PC-3 (cell line): ENCODE data around the gene AGAP1. TPM values are rescaled to one million over a fixed set of nuclear protein-coding genes. Genes with fewer than 3 reads are reported as not detected.

Experiments
- ATAC-seq: fragments of 200-7000 bp; cut with Tn5 transposase; 2 replicates; pipeline ENCODE4 v1.9.1; 2020; ENCODE audit warnings: mild to moderate bottlenecking, moderate library complexity
- BruUV-seq: library from RNA; stranded (reverse); fragments of 400-500 nt; replicated peaks from 2 replicates; lab custom pipeline; 2021; lab: Mats Ljungman, UMichigan
- CTCF ChIA-PET: fragments of 300-600 bp; sonication (Branson Sonifier 250); formaldehyde crosslinking; loops from one replicate; lab custom pipeline; 2022; ENCODE audit warnings: antibody characterized with exemption; lab: Charles Lee
- POLR2A ChIA-PET: fragments of 300-600 bp; sonication (Branson Sonifier 250); formaldehyde crosslinking; loops from one replicate; lab custom pipeline; 2022; ENCODE audit warnings: antibody characterized with exemption; ENCODE audit not compliant: unreplicated experiment; lab: Charles Lee
- DNase-seq: peaks from one replicate; pipeline ENCODE4 v3.0.0-alpha.2; 2015
- H2AFZ ChIP-seq: fragments of 300-600 bp; sonication (generic); 2 replicates; pipeline ENCODE4 v1.6.0; 2016; ENCODE audit warnings: antibody characterized with exemption, low read length
- H3F3A ChIP-seq: fragments of 300-600 bp; sonication (generic); one replicate; pipeline ENCODE4 v1.6.0; 2017; ENCODE audit warnings: antibody characterized with exemption, low read length, control low read depth, mild to moderate bottlenecking; ENCODE audit not compliant: unreplicated experiment
- H3K27ac ChIP-seq: fragments of 300-600 bp; sonication (generic); 2 replicates; pipeline ENCODE4 v1.5.1; 2016; ENCODE audit warnings: mild to moderate bottlenecking, low read length
- H3K27me3 ChIP-seq: fragments of 300-600 bp; sonication (generic); 2 replicates; pipeline ENCODE4 v1.6.1; 2016; ENCODE audit warnings: low read length, mixed read lengths
- H3K36me3 ChIP-seq: fragments of 300-600 bp; sonication (generic); 2 replicates; pipeline ENCODE4 v1.6.1; 2016; ENCODE audit warnings: low read depth, mixed run types, low read length, mixed read lengths
- H3K4me1 ChIP-seq: fragments of 300-600 bp; sonication (generic); 2 replicates; pipeline ENCODE4 v1.5.1; 2016; ENCODE audit warnings: low read length; ENCODE audit not compliant: insufficient read depth
- H3K4me2 ChIP-seq: fragments of 300-600 bp; sonication (generic); 2 replicates; pipeline ENCODE4 v1.6.0; 2016; ENCODE audit warnings: low read length
- H3K4me3 ChIP-seq: fragments of 300-600 bp; sonication (generic); 2 replicates; pipeline ENCODE4 v1.5.1; 2016; ENCODE audit warnings: mild to moderate bottlenecking, low read length, mixed read lengths
- H3K79me2 ChIP-seq: fragments of 300-600 bp; sonication (generic); 2 replicates; pipeline ENCODE4 v1.6.1; 2017; ENCODE audit warnings: low read length, mixed read lengths
- H3K9ac ChIP-seq: fragments of 300-600 bp; sonication (generic); 2 replicates; pipeline ENCODE4 v1.6.0; 2016; ENCODE audit warnings: mild to moderate bottlenecking, low read length
- H3K9me2 ChIP-seq: fragments of 300-600 bp; sonication (generic); replicated peaks from 2 replicates; pipeline ENCODE4 v1.6.1; 2016; ENCODE audit warnings: mixed run types, low read length, mixed read lengths
- H3K9me3 ChIP-seq: fragments of 300-600 bp; sonication (generic); 2 replicates; pipeline ENCODE4 v1.6.1; 2016; ENCODE audit warnings: low read length, mixed read lengths
- H4K20me1 ChIP-seq: fragments of 300-600 bp; sonication (generic); 2 replicates; pipeline ENCODE4 v1.6.1; 2016; ENCODE audit warnings: low read length, mixed read lengths
- CTCF ChIP-seq: fragments of 300-600 bp; sonication (generic); conservative IDR thresholded peaks from 2 replicates; pipeline ENCODE4 v1.5.1; 2017; ENCODE audit warnings: antibody characterized with exemption, low read depth, mild to moderate bottlenecking, low read length
- EZH2 ChIP-seq: fragments of 300-600 bp; sonication (generic); IDR thresholded peaks from one replicate; pipeline ENCODE4 v1.6.1; 2017; ENCODE audit warnings: antibody characterized with exemption, mild to moderate bottlenecking, low read length; ENCODE audit not compliant: unreplicated experiment
- EZH2phosphoT487 ChIP-seq: fragments of 300-600 bp; sonication (generic); IDR thresholded peaks from 2 replicates; pipeline ENCODE4 v1.6.1; 2018; ENCODE audit warnings: mild to moderate bottlenecking, antibody characterized with exemption, low read length, borderline replicate concordance
- intact Hi-C: fragments of 100-400 bp; cut with micrococcal nuclease; formaldehyde crosslinking; loops from 2 replicates; pipeline ENCODE4 v1.9.0; 2023
- total RNA-seq: library from RNA; depleted of rRNA; stranded (reverse); fragments of >200 nt; gene quantifications from 2 replicates; pipeline ENCODE4 v1.2.3, GENCODE V29; 2014

AGAP1 gene
- total RNA-seq, 1 experiment from 2014 or later: 31.0 TPM

- DNase-seq (no peak), ATAC-seq (no peak)
- Histone ChIP-seq H3K4me2 (no peak overlapping the region), H3K27me3 (no peaks in the 10 kb centered on the region), H3K9ac (no peak overlapping the region), H3K4me3 (no peak overlapping the region), H3F3A (no peaks in the 10 kb centered on the region), H2AFZ (no peak overlapping the region), H3K79me2 (no peaks in the 10 kb centered on the region), H3K27ac (no peak overlapping the region), H4K20me1 (no peaks in the 10 kb centered on the region), H3K4me1 (no peaks in the 10 kb centered on the region), H3K9me2 (no peaks in the 10 kb centered on the region), H3K9me3 (no peaks in the 10 kb centered on the region), H3K36me3 (no peaks in the 10 kb centered on the region)
- TF ChIP-seq EZH2 (no peak), CTCF (no peak), EZH2phosphoT487 (no peak)
- intact Hi-C loops: no loop called here
- BruUV-seq: no TSS peak
- ChIA-PET CTCF (no interaction called here), POLR2A (no interaction called here)
These were observed 489.2 kb downstream of the AGAP1 start for GRCh38 chr2:235983016-235983415.

DNA sequence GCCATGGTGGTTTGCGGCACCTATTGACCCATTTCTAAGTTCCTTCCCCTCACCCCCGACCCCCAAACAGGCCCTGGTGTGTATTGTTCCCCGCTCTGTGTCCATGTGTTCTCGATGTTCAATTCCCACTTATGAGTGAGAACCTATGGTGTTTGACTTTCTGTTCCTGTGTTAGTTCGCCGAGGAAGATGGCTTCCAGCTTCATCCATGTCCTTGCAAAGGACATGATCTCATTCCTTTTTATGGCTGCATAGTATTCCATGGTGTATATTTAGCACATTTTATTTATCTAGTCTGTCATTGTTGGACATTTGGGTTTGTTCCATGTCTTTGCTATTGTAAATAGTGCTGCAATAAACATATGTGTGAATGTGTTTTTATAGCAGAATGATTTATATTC is 490.7 kb downstream of the AGAP1 start:
- Histone ChIP-seq H2AFZ (no peak overlapping the region), H3K4me2 (no peak overlapping the region), H3K9ac (no peak overlapping the region), H3K4me1 (no peaks in the 10 kb centered on the region), H3K27ac (no peak overlapping the region), H3K27me3 (no peaks in the 10 kb centered on the region), H4K20me1 (no peaks in the 10 kb centered on the region), H3F3A (no peaks in the 10 kb centered on the region), H3K79me2 (no peaks in the 10 kb centered on the region), H3K4me3 (no peak overlapping the region), H3K9me2 (no peaks in the 10 kb centered on the region), H3K36me3 (no peaks in the 10 kb centered on the region), H3K9me3 (no peaks in the 10 kb centered on the region)
- no TSS peak for BruUV-seq
- ChIA-PET CTCF (no interaction called here), POLR2A (no interaction called here)
- no peak for DNase-seq
- intact Hi-C loops: no loop called here
- TF ChIP-seq CTCF: no peak
- no peak for TF ChIP-seq EZH2
- no peak for TF ChIP-seq EZH2phosphoT487
- no peak for ATAC-seq

- intact Hi-C loops: no loop called here
- Histone ChIP-seq H3K27ac (no peak overlapping the region), H3K79me2 (no peaks in the 10 kb centered on the region), H3F3A (no peaks in the 10 kb centered on the region), H3K9me2 (no peaks in the 10 kb centered on the region), H3K4me1 (no peaks in the 10 kb centered on the region), H2AFZ (no peak overlapping the region), H3K9ac (no peak overlapping the region), H3K36me3 (no peaks in the 10 kb centered on the region), H3K27me3 (no peaks in the 10 kb centered on the region), H3K4me3 (no peak overlapping the region), H3K9me3 (no peaks in the 10 kb centered on the region), H4K20me1 (no peaks in the 10 kb centered on the region), H3K4me2 (no peak overlapping the region)
- no TSS peak for BruUV-seq
- DNase-seq (no peak), ATAC-seq (no peak)
- CTCF ChIA-PET: no interaction called here
- POLR2A ChIA-PET: no interaction called here
- TF ChIP-seq EZH2phosphoT487: no peak
- TF ChIP-seq CTCF: no peak
- TF ChIP-seq EZH2: no peak
These were observed 492.5 kb downstream of the AGAP1 start for GRCh38 chr2:235986361-235986760.
